OCI-LY3 (cell line): ENCODE measurements around the gene MGST2.

Source experiments
- H2AFZ ChIP-seq: fragments of 200-600, 300-600 bp; shearing (Covaris generic); 2 replicates; pipeline ENCODE4 v1.6.0; 2014; ENCODE audit warnings: antibody characterized with exemption, low read depth, low read length
- H3K27ac ChIP-seq: fragments of 200-600, 300-600 bp; sonication (generic); 2 replicates; pipeline ENCODE4 v1.5.1; 2014; ENCODE audit warnings: mild to moderate bottlenecking, low read length, moderate library complexity, mixed read lengths
- H3K27me3 ChIP-seq: fragments of 200-600, 300-600 bp; sonication (generic); 2 replicates; pipeline ENCODE4 v1.6.1; 2014; ENCODE audit warnings: low read depth, low read length, mixed read lengths
- H3K36me3 ChIP-seq: fragments of 200-600, 300-600 bp; sonication (generic); replicated peaks from 2 replicates; pipeline ENCODE3; 2014; ENCODE audit warnings: low read depth, low read length, mixed read lengths
- H3K4me1 ChIP-seq: fragments of 300-600, 200-600 bp; sonication (generic); 2 replicates; pipeline ENCODE4 v1.6.1; 2014; ENCODE audit warnings: low read length, mixed read lengths
- H3K4me2 ChIP-seq: fragments of 200-600, 300-600 bp; sonication (generic); 2 replicates; pipeline ENCODE4 v1.6.1; 2014; ENCODE audit warnings: low read length, mixed read lengths
- H3K4me3 ChIP-seq: fragments of 300-600, 200-600 bp; sonication (generic); 2 replicates; pipeline ENCODE4 v1.5.1; 2014; ENCODE audit warnings: antibody characterized with exemption, mild to moderate bottlenecking, low read length, moderate library complexity
- H3K79me2 ChIP-seq: fragments of 300-600, 200-600 bp; shearing (Covaris generic); 2 replicates; pipeline ENCODE4 v1.6.1; 2014; ENCODE audit warnings: mild to moderate bottlenecking, low read length, mixed read lengths
- H3K9ac ChIP-seq: fragments of 300-600, 200-600 bp; shearing (Covaris generic); 2 replicates; pipeline ENCODE4 v1.6.0; 2014; ENCODE audit warnings: mild to moderate bottlenecking, low read length, moderate library complexity
- H3K9me3 ChIP-seq: fragments of 200-600, 300-600 bp; shearing (Covaris generic); 2 replicates; pipeline ENCODE4 v1.6.1; 2014; ENCODE audit warnings: low read length, mixed read lengths; ENCODE audit not compliant: insufficient read depth
- H4K20me1 ChIP-seq: fragments of 200-600, 300-600 bp; sonication (generic); 2 replicates; pipeline ENCODE4 v1.6.1; 2016; ENCODE audit warnings: low read length, mixed read lengths; ENCODE audit not compliant: insufficient read depth
- EZH2phosphoT487 ChIP-seq: fragments of 200-600 bp; shearing (Covaris generic); IDR thresholded peaks from 2 replicates; pipeline ENCODE4 v1.6.1; 2018; ENCODE audit warnings: antibody characterized with exemption, mixed run types, low read depth
- TF ChIP-seq, protein P1 (sequence below): fragments of 200-600, 300-600 bp; sonication (generic); IDR thresholded peaks from 2 replicates; pipeline ENCODE4 v1.5.1; 2014; ENCODE audit warnings: antibody characterized with exemption, low read length, low read depth

Gene MGST2

GRCh38 chr4:139745111-139745639 is 79.6 kb downstream of the MGST2 start:
- H4K20me1 ChIP-seq = no peaks in the 10 kb centered on the region
- TF ChIP-seq, protein P1, sequence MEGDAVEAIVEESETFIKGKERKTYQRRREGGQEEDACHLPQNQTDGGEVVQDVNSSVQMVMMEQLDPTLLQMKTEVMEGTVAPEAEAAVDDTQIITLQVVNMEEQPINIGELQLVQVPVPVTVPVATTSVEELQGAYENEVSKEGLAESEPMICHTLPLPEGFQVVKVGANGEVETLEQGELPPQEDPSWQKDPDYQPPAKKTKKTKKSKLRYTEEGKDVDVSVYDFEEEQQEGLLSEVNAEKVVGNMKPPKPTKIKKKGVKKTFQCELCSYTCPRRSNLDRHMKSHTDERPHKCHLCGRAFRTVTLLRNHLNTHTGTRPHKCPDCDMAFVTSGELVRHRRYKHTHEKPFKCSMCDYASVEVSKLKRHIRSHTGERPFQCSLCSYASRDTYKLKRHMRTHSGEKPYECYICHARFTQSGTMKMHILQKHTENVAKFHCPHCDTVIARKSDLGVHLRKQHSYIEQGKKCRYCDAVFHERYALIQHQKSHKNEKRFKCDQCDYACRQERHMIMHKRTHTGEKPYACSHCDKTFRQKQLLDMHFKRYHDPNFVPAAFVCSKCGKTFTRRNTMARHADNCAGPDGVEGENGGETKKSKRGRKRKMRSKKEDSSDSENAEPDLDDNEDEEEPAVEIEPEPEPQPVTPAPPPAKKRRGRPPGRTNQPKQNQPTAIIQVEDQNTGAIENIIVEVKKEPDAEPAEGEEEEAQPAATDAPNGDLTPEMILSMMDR = no peak
- no peak for TF ChIP-seq EZH2phosphoT487
- no peaks in the 10 kb centered on the region for H3K9me3 ChIP-seq
- no peak overlapping the region for H3K27ac ChIP-seq
- no peak overlapping the region for H3K9ac ChIP-seq
- no peaks in the 10 kb centered on the region for H3K79me2 ChIP-seq
- no peaks in the 10 kb centered on the region for H3K36me3 ChIP-seq
- H3K4me1 ChIP-seq = no peaks in the 10 kb centered on the region
- no peak overlapping the region for H3K4me3 ChIP-seq
- H2AFZ ChIP-seq = no peak overlapping the region
- peaks cover 20% of the 10 kb centered on the region for H3K27me3 ChIP-seq
- no peak overlapping the region for H3K4me2 ChIP-seq

DNA sequence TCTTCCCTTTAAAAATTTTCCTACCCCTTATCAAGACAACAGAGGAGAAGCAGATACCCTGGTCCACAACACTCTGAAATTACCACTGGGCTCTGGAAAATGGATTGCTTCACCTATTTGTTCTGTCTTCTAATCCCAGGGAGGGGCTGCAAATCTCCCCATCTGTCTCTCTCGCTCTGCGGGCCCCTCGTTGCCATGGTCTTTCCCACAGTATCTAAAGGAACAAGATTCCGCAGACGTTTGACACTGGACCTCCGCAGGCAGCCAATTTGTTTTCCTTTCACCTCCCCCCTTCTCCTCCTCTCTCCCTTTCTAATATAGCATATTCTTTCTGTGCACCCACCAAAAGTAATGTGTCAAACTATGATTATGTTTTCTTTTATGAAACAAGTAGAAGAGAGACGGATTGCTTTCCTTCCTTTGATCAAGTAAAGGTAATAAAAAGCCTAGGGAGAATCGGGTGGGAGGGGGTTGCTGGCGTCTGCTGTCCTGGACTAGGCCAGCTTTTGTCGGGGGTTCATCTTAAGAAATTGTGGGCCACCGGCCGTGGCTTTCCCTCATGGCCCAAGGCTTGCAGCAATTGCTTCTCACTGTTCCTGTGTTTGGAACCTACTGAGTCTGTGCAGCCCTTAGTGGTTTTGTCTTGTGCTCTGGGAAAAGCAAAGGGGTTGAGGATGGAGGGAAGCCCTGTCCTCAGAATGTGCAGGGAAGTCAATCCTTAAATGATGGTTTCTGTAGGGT is 81.0 kb downstream of the MGST2 start:
- Histone ChIP-seq H3K79me2 (no peaks in the 10 kb centered on the region), H3K27ac (no peak overlapping the region), H3K4me1 (no peaks in the 10 kb centered on the region), H3K4me3 (no peak overlapping the region), H3K36me3 (no peaks in the 10 kb centered on the region), H3K27me3 (peaks cover 25% of the 10 kb centered on the region), H3K4me2 (no peak overlapping the region), H3K9me3 (no peaks in the 10 kb centered on the region), H2AFZ (no peak overlapping the region), H4K20me1 (no peaks in the 10 kb centered on the region), H3K9ac (no peak overlapping the region)
- TF ChIP-seq EZH2phosphoT487 = no peak
- TF ChIP-seq, protein P1 = no peak

GRCh38 chr4:139749338-139749737 is 83.7 kb downstream of the MGST2 start:
- Histone ChIP-seq H3K4me3 (no peak overlapping the region), H3K4me2 (no peak overlapping the region), H3K9ac (no peak overlapping the region), H3K27ac (no peak overlapping the region), H3K79me2 (no peaks in the 10 kb centered on the region), H3K4me1 (no peaks in the 10 kb centered on the region), H4K20me1 (no peaks in the 10 kb centered on the region), H3K9me3 (no peaks in the 10 kb centered on the region), H3K36me3 (no peaks in the 10 kb centered on the region), H2AFZ (no peak overlapping the region), H3K27me3 (peaks cover 41% of the 10 kb centered on the region)
- TF ChIP-seq EZH2phosphoT487 = no peak
- TF ChIP-seq, protein P1 = no peak

GRCh38 chr4:139749835-139750498 is 84.3 kb downstream of the MGST2 start:
- TF ChIP-seq, protein P1 = no peak
- TF ChIP-seq EZH2phosphoT487 = no peak
- Histone ChIP-seq H3K9ac (no peak overlapping the region), H3K9me3 (no peaks in the 10 kb centered on the region), H4K20me1 (no peaks in the 10 kb centered on the region), H3K4me2 (no peak overlapping the region), H2AFZ (no peak overlapping the region), H3K79me2 (no peaks in the 10 kb centered on the region), H3K4me1 (no peaks in the 10 kb centered on the region), H3K27ac (no peak overlapping the region), H3K27me3 (peaks cover 43% of the 10 kb centered on the region), H3K4me3 (no peak overlapping the region), H3K36me3 (no peaks in the 10 kb centered on the region)
